Stimulated activated CD4-positive, alpha-beta T cell treated with anti-CD3 and anti-CD28 coated beads, Interleukin-12 subunit alpha, Interleukin-12 subunit beta, amount 100 ng/mL, for 48 hours (primary cell): ENCODE data around the gene STUM.
"Not testable (repeated sequence)": the region's sequence is repeated elsewhere in the genome, so short reads cannot be mapped to it uniquely, and the experiment has no call there.

Source experiments
- DNase-seq, 3 donors: peaks; one replicate each; pipeline ENCODE4 v3.0.0-alpha.2; 2020; ENCODE audit warnings: low read depth in 2 of 3, low spot score in 1 of 3

Gene STUM

GRCh38 chr1:226603022-226603857, 54.7 kb downstream of the STUM start:
- DNase-seq = no peak

GRCh38 chr1:226603858-226604559, 55.4 kb downstream of the STUM start:
- DNase-seq = no peak

- DNase-seq = no peak
These were observed 56.2 kb downstream of the STUM start for GRCh38 chr1:226604560-226605317.

DNA sequence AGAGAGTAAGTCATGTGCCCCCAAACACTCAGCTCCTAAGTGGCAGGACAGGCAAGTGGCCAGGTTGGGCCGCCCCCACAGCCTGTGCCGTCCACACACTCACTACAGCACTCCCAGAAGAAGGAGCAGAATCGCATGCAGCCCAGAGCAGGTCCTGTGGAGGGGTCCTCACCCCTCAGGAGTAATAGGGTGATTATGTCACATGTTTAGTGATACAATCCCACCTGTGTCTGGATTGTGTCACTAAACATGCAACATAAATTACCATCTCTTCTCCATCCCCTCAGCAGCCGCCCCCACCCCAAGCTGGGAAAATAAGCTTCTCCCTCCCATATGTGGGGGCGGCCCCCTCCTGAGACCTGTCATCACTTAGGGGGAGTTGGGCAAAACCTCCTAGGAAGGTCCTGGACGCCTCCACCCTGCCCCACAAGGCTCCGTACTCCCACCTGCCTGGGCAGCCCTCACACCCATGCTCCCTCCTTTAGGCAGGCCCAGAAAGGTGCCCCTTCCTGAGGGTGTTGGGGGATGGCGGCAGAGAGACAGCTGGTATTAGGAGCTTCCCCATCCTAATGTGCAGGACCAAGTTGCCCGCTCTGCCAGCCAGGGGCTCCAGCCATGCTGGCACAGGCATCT, 56.9 kb downstream of the STUM start:
- DNase-seq = no peak

DNA sequence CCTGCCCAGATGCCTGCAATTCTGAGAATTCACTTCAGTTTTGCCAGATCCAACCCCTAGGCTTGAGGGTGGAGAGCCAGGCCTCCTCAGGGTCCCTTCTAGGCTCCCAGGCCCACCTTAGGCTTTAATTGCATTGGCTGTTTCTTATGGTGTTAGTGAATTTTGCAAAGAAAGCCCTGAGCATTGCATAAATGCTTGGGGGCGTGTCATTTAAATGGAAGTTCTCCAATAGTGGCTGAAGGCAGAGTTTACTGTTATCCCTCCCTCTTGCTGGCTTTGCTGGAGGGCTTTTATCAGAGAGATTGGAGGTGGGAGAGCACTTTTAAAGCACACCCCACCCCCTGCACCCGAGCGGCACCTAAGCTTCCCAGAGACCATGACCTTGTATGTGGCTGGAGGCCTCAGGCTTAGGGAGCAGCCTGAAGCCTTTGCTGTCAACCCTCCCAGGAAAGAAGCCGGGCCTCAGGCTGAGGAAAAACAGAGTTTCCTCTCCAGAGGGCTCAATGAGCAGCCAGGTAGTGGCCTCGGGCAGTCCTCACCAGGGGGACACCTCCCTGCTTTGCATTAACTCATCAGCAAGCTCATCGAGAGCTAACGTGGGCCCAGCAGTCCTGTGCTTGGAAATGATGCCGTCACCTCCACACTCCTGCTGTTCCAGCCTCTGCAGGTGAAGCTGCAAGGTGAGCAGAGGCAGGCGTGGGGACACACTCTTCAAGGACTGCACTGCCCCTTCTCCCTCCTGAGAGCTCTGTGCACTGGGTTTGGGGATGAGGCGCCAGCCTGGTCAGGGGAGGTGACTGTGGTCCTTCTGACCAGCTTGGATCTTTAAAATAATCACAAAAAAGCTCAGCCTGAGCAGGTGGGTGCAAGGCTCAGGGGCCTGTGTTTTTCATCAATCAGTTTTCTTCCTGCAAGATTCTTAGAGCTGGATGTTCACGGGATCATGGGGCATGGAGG, 58.0 kb downstream of the STUM start:
- DNase-seq = no peak

DNA sequence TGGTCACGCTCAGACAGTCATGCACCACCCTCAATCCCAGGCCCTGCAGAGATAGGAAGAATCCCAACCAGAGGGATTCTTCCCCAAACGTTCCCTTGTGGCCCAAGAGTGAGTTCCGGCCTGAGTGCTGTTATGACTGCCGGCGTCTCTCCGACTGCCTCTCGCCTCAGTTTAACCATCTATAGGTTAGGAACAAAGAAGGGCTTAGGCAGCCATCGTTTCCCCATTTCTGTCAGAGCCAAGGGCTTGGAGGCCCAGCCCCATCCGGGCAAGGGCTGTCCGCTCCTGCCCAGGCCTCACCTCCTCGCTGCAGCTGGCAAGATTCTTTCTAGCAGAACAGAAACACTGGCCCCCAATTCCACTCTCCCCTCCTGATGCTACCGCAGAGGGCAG, 58.7 kb downstream of the STUM start:
- DNase-seq = no peak

DNA sequence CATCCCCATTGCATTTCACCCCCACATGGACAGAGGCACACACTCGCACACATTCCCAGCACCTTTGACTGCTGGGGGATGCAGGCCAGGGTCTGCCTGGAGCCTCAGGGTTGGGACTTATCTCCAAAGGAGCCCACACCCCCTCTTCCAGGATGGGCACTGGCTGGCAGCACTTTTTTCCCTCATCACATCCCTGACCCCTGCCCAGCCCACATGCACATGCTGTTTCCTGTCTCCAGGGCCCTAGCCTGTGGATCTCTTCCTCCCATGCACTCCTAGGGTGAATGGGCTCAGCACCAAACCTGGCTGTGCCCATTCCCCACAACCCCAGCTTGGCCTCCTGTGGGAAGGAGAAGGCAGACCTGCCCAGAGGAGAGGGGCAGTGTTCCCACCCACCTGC, 59.3 kb downstream of the STUM start:
- DNase-seq = no peak

DNA sequence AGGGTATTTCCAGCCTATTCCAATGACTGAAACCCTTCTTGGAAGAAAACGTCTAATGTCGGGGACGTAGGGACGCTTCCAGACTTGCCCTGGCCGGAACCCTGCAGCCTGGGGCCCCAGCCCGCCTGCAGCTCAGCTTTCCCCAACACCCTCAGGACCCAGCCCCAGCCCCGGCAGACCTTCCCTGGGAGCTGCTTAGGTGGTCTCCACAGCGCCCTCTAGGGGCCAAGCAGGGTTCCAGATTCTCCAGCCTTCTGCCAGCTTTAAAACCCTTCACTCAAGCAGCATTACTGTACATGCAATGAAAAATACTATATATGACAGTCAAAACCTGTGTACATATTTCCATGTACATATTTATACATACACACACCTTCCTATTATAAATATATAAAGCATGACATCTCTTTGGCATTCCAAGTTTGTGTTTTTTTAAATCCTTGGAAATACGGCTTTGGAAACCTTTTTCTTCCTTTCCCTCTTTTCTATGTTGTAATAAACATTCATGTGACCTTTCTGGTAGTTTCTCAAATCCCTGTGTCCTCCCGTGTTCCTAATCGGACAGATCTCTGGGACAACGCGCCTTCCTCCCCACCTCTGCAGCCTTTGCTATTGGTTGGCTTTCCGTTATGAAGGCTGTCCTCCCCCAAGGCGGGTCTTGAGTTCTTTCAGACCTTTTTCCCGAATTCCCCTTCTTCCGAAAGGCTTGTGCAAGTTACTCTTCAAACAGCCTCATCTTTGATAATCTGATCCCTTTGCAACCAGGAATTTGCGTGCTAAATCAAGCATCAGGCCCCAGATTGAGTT, 60.3 kb downstream of the STUM start:
- peak; percentile 46 to 49 (median 48) for DNase-seq

DNA sequence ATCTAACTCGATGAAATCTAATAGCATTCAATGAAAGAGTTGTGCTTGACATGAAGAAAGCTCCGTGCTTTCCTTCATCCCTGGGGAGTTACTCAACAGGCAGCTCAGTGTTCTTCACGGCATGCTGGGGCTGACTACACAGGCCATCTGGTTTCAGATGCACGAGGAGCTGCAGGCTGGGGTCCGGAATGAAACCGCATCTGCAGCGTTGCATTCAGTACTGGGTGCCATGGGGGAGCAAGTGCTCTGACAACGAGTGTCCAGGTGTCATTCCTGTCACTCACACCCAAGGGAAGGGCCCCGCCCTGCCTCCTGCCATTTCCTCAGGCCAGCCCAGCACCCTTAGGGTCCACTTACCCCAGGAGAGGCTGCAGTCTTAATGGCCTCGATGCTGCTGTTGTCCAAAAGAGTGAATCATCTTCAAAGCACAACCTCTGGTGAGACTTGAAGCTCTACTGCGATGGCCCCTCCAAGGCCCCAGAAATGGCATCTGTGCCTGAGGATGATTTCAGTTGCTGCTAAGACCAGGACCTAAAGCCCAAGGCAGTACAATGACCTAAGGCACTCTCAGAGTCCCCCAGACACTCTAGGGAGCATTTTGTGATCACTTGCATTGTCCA, 61.4 kb downstream of the STUM start:
- DNase-seq = no peak

DNA sequence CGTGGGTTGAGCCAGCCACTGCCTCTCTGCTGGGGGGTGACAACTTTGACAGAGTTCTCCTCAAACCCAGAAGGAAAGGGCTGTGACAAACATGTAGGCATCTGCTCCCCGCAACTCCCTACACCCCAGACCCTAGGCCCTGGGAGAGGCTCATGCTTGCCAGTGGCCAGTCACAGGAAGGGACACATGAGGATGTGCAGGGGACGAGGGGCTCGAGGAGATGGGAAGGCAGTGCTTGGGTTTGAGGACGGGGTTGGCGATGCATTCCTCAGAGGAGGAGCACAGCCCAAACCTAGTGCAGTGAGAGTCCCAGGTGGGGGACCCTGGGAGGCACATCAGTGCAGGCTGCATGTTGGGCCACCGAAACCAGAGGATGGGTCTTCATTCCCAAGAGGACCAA, 62.1 kb downstream of the STUM start:
- DNase-seq = no peak

DNA sequence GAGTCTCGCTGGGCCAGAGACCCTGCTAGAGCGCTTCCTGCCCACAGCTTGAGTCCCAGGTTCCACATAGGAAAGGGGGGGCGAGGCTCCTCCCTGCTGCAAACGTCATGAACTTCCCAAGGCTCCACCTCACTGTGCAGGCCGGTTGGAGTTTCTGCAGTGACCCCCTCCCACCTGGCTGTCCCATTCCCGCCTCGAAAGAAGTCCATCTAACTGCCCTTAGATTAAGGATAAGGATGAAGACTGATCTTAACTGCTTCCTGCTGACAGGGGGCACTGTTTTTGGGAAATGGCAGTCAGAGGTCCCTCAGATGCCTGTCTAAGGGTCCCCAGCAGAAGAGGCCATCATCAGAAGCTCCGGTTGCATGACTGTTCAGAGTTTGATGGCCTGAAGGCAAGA, 62.7 kb downstream of the STUM start:
- DNase-seq = no peak

DNA sequence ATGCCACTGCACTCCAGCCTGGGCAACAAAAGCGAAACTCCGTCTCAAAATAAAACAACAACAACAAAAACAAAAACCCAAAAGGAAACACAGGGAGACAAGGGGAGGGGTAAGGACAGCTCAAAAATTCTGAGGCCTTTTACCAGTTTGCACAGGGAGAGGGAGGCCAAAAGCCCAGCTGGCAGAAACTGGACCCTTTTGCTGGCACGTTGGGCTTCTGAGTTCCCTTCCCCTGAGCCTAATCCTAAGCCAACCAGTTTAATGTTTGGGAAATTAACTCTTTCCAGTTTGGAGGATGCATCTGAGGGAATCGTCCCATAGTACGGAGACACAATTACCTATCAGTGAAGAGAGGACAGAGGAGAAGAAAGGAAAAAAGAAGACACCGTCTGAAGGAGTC, 63.4 kb downstream of the STUM start:
- not testable (repeated sequence) for DNase-seq

- no peak for DNase-seq
These were observed 67.3 kb downstream of the STUM start for GRCh38 chr1:226615876-226616275.

GRCh38 chr1:226616636-226617035, 68.1 kb downstream of the STUM start:
- DNase-seq = no peak

GRCh38 chr1:226617109-226617508, 68.5 kb downstream of the STUM start:
- no peak for DNase-seq

GRCh38 chr1:226617719-226618118, 69.2 kb downstream of the STUM start:
- not testable (repeated sequence) for DNase-seq

- DNase-seq = no peak
These were observed 69.8 kb downstream of the STUM start for GRCh38 chr1:226618380-226618779.

DNA sequence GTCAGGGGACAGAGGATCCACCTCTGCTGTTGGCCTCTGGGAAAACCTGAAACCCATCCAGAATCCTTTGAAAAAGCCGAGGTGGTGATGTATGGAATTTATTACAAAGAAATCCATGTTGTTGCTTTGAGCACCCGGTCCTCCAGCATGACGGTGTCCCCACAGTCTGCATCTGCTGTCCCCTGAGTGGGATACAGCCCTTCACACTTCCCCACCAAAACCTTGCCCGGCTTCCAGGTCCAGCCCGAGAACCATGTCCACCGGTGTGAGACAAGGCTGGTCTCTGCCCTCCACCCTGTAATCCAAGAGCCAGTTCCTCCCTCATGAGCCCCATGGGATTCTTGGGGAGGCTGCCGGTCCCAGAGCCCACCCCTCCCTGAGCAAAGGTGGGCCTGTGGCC, 70.5 kb downstream of the STUM start:
- DNase-seq = no peak

GRCh38 chr1:226622012-226622411, 73.4 kb downstream of the STUM start:
- no peak for DNase-seq
